Naive thymus-derived CD4-positive, alpha-beta T cell (primary cell): Measurements from ENCODE around the gene POU6F2. TPM values are rescaled to one million over a fixed set of nuclear protein-coding genes. Genes with fewer than 3 reads are reported as not detected.

Experiments used
- ATAC-seq: fragments of 150-1000 bp; cut with Tn5 transposase; 2 replicates; pipeline ENCODE4 v1.10.0; 2021; ENCODE audit warnings: mild to moderate bottlenecking, moderate library complexity
- CTCF ChIA-PET: fragments of 350-600 bp; sonication (Branson Sonifier 250); formaldehyde crosslinking; loops from one replicate; lab custom pipeline; 2021; ENCODE audit warnings: antibody characterized with exemption; lab: Charles Lee
- POLR2A ChIA-PET: fragments of 350-600 bp; sonication (Branson Sonifier 250); formaldehyde crosslinking; loops from one replicate; lab custom pipeline; 2021; ENCODE audit warnings: antibody characterized with exemption, inconsistent platforms; lab: Charles Lee
- DNase-seq, 9 donors: peaks; one replicate each; pipeline versions ENCODE4 v3.0.0 to v3.0.0-alpha.2; 2020 to 2022; ENCODE audit warnings: mixed read lengths in 1 of 9
- H3K27ac ChIP-seq: one replicate; pipeline ENCODE4 v1.7.0; 2013; ENCODE audit warnings: mild to moderate bottlenecking, low read depth, low read length, moderate library complexity
- H3K27me3 ChIP-seq, 2 donors: one replicate each; pipeline ENCODE4 v1.7.0; 2013; ENCODE audit warnings: low read length in 2 of 2, mild to moderate bottlenecking in 2 of 2, moderate library complexity in 2 of 2; ENCODE audit not compliant: control insufficient read depth in 2 of 2, insufficient read depth in 2 of 2
- H3K36me3 ChIP-seq, 3 experiments: 1 replicate in 2 of 3; 2 replicates in 1 of 3; pipeline ENCODE4 v1.7.0; 2013; ENCODE audit warnings: low read length in 3 of 3, mild to moderate bottlenecking in 3 of 3, moderate library complexity in 1 of 3; ENCODE audit not compliant: insufficient read depth in 3 of 3, control insufficient read depth in 2 of 3
- H3K4me1 ChIP-seq, 2 donors: one replicate each; pipeline ENCODE4 v1.7.0; 2013; ENCODE audit warnings: low read length in 2 of 2, mild to moderate bottlenecking in 2 of 2, moderate library complexity in 1 of 2; ENCODE audit not compliant: control insufficient read depth in 2 of 2, insufficient read depth in 2 of 2
- H3K4me3 ChIP-seq: 2 replicates; pipeline ENCODE4 v1.7.0; 2013; ENCODE audit warnings: mild to moderate bottlenecking, low read length
- H3K9me3 ChIP-seq, 3 experiments: 1 replicate in 2 of 3; 2 replicates in 1 of 3; pipeline ENCODE4 v1.7.0; 2013; ENCODE audit warnings: low read length in 3 of 3; ENCODE audit not compliant: control insufficient read depth in 2 of 3
- H3K27ac Mint-ChIP-seq, 9 donors: one replicate each; pipeline ENCODE4 v1.8.0; 2020 to 2022; ENCODE audit warnings: mixed read lengths in 9 of 9, mild to moderate bottlenecking in 8 of 9, moderate library complexity in 5 of 9, inconsistent platforms in 2 of 9
- H3K27me3 Mint-ChIP-seq, 5 donors: one replicate each; pipeline ENCODE4 v1.8.0; 2021 to 2022; ENCODE audit warnings: mixed read lengths in 5 of 5, mild to moderate bottlenecking in 1 of 5
- H3K36me3 Mint-ChIP-seq, 5 donors: one replicate each; pipeline ENCODE4 v1.8.0; 2020 to 2022; ENCODE audit warnings: mixed read lengths in 5 of 5, mild to moderate bottlenecking in 3 of 5, inconsistent platforms in 1 of 5
- H3K4me1 Mint-ChIP-seq, 7 donors: one replicate each; pipeline ENCODE4 v1.8.0; 2020 to 2022; ENCODE audit warnings: mixed read lengths in 7 of 7, mild to moderate bottlenecking in 3 of 7, inconsistent platforms in 1 of 7
- H3K4me3 Mint-ChIP-seq, 10 donors: one replicate each; pipeline ENCODE4 v1.8.0; 2020 to 2022; ENCODE audit warnings: mild to moderate bottlenecking in 10 of 10, mixed read lengths in 10 of 10, moderate library complexity in 6 of 10, inconsistent platforms in 2 of 10
- H3K9me3 Mint-ChIP-seq, 11 donors: one replicate each; pipeline ENCODE4 v1.8.0; 2020 to 2022; ENCODE audit warnings: mixed read lengths in 11 of 11, mild to moderate bottlenecking in 4 of 11, inconsistent platforms in 1 of 11, moderate library complexity in 1 of 11
- intact Hi-C, 2 donors: fragments of 100-400 bp; cut with micrococcal nuclease; formaldehyde crosslinking; loops; one replicate each; pipeline ENCODE4 v1.15.1; 2023
- polyA plus RNA-seq, 2 donors: library from polyadenylated mRNA; unstranded; fragments of 300-500 nt; fragmentation: Illumina TruSeq; gene quantifications; one replicate each; pipeline ENCODE4 v1.2.3, GENCODE V29; 2021
- total RNA-seq, 6 experiments: library from RNA in 5 of 6; stranded (reverse) in 5 of 6; gene quantifications; 1 replicate in 5 of 6; 2 replicates in 1 of 6; pipeline ENCODE4 v1.2.3 and lab custom pipeline; 2021 to 2026

Gene POU6F2
- total and polyA plus RNA-seq, 7 experiments from 2014 or later: 0.24 TPM; not detected in 6

GRCh38 chr7:39051707-39052106 lies 74.0 kb downstream of the POU6F2 start:
- POLR2A ChIA-PET: no interaction called here
- peaks cover 0 to 22% (median 5%) of the 10 kb centered on the region in 11 donors for H3K9me3 Mint-ChIP-seq
- Histone ChIP-seq H3K27ac (no peak overlapping the region), H3K4me1 (no peaks in the 10 kb centered on the region), H3K27me3 (no peaks in the 10 kb centered on the region), H3K4me3 (no peak overlapping the region), H3K9me3 (no peaks in the 10 kb centered on the region), H3K36me3 (no peaks in the 10 kb centered on the region)
- no peaks in the 10 kb centered on the region for H3K36me3 Mint-ChIP-seq
- no peak overlapping the region for H3K4me3 Mint-ChIP-seq
- peaks cover 2 to 25% (median 11%) of the 10 kb centered on the region in 5 donors for H3K27me3 Mint-ChIP-seq
- CTCF ChIA-PET: no interaction called here
- ATAC-seq: no peak
- no peaks in the 10 kb centered on the region for H3K4me1 Mint-ChIP-seq
- no peak overlapping the region for H3K27ac Mint-ChIP-seq
- no peak for DNase-seq
- intact Hi-C loops: no loop called here

DNA sequence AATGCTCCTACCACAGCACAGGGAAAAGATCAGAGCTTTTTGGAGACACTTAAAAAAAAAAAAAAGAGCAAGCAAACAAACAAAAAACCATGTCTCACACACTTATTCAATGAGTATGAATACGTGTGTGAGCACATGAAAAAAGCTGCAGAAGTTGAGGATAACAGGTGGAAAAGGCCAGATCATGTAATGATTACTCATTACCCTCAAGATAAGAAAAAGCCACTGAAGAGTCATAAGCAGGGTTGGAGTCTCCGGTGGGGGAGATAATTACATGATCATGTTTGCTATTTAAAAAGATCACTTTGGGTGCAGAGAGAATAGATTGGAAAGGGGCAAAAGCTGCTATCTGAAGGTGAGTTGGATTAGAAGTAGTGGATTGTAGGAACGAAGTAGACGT lies 77.0 kb downstream of the POU6F2 start:
- Mint-ChIP-seq H3K9me3 (peaks cover 0 to 36% (median 7%) of the 10 kb centered on the region in 11 donors), H3K36me3 (no peaks in the 10 kb centered on the region), H3K4me3 (no peak overlapping the region), H3K27me3 (peaks cover 0 to 33% (median 13%) of the 10 kb centered on the region in 5 donors), H3K4me1 (no peaks in the 10 kb centered on the region), H3K27ac (no peak overlapping the region)
- POLR2A ChIA-PET: no interaction called here
- CTCF ChIA-PET: no interaction called here
- intact Hi-C loops: no loop called here
- no peaks in the 10 kb centered on the region for H3K9me3 ChIP-seq
- H3K4me3 ChIP-seq: no peak overlapping the region
- no peak overlapping the region for H3K27ac ChIP-seq
- ATAC-seq (no peak), DNase-seq (no peak)
- no peaks in the 10 kb centered on the region for H3K4me1 ChIP-seq
- no peaks in the 10 kb centered on the region for H3K27me3 ChIP-seq
- H3K36me3 ChIP-seq: no peaks in the 10 kb centered on the region

DNA sequence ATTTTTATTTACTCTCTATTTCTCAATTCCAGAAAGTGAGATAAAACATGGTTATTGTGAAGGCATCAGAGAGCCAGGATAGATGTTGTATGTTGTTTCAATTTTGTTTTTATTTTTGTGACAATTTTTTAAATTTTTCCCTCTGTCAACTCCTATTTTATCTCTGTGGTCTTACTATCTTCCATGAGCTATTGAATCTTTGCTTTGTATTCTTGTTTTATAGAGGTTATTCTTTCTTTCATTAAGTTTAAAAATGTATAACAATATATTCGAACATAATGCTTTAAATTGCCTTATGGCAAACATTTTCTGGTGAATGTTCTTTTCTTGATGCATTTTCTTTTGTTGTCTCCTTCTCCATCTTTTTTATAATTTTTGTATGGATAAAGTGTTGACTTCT lies 78.4 kb downstream of the POU6F2 start:
- H3K4me3 Mint-ChIP-seq: no peak overlapping the region
- H3K36me3 ChIP-seq: no peaks in the 10 kb centered on the region
- H3K27ac Mint-ChIP-seq: no peak overlapping the region
- ChIA-PET CTCF (no interaction called here), POLR2A (no interaction called here)
- H3K27ac ChIP-seq: no peak overlapping the region
- no peaks in the 10 kb centered on the region for H3K4me1 ChIP-seq
- no peaks in the 10 kb centered on the region for H3K27me3 ChIP-seq
- no peaks in the 10 kb centered on the region for H3K4me1 Mint-ChIP-seq
- peaks cover 0 to 36% (median 7%) of the 10 kb centered on the region in 11 donors for H3K9me3 Mint-ChIP-seq
- no peak for ATAC-seq
- H3K36me3 Mint-ChIP-seq: no peaks in the 10 kb centered on the region
- no peaks in the 10 kb centered on the region for H3K9me3 ChIP-seq
- H3K4me3 ChIP-seq: no peak overlapping the region
- intact Hi-C loops: no loop called here
- peaks cover 0 to 29% (median 13%) of the 10 kb centered on the region in 5 donors for H3K27me3 Mint-ChIP-seq
- DNase-seq: no peak

- CTCF ChIA-PET: no interaction called here
- POLR2A ChIA-PET: no interaction called here
- DNase-seq: no peak
- Mint-ChIP-seq H3K4me3 (no peak overlapping the region), H3K36me3 (peaks cover 0 to 5% (median 0%) of the 10 kb centered on the region in 5 donors), H3K27me3 (peaks cover 0 to 16% (median 8%) of the 10 kb centered on the region in 5 donors), H3K4me1 (no peaks in the 10 kb centered on the region), H3K9me3 (peaks cover 0 to 7% (median 0%) of the 10 kb centered on the region in 11 donors), H3K27ac (no peak overlapping the region)
- Histone ChIP-seq H3K9me3 (no peaks in the 10 kb centered on the region), H3K36me3 (no peaks in the 10 kb centered on the region), H3K4me1 (no peaks in the 10 kb centered on the region), H3K27me3 (no peaks in the 10 kb centered on the region), H3K27ac (no peak overlapping the region), H3K4me3 (no peak overlapping the region)
- intact Hi-C loops: no loop called here
- no peak for ATAC-seq
These were observed 85.1 kb downstream of the POU6F2 start for GRCh38 chr7:39062811-39063210.

DNA sequence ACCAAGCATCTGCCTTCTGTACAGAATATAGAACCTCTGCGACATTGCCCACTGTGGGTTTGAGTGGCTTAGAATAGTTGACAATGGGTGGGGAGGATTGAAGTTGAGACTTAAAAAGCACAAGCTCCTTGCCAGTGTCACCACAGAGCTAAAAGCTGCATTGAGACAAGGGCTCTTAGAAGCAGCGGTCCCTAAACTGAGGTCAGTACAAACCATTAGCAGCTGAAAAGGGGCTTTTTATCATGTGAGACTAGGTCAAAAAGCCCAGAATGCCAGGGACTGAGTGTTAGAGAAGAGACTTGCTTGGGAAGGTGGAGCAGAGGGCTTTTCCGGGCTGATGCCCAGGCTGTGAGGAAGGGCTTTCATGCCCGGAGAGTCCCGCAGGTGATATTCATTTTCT lies 91.3 kb downstream of the POU6F2 start:
- POLR2A ChIA-PET: no interaction called here
- CTCF ChIA-PET: no interaction called here
- Histone ChIP-seq H3K36me3 (no peaks in the 10 kb centered on the region), H3K4me3 (no peak overlapping the region), H3K4me1 (no peaks in the 10 kb centered on the region), H3K27ac (no peak overlapping the region), H3K9me3 (no peaks in the 10 kb centered on the region), H3K27me3 (no peaks in the 10 kb centered on the region)
- no peak overlapping the region for H3K27ac Mint-ChIP-seq
- DNase-seq: no peak
- H3K4me3 Mint-ChIP-seq: no peak overlapping the region
- H3K9me3 Mint-ChIP-seq: no peaks in the 10 kb centered on the region
- intact Hi-C loops: no loop called here
- H3K27me3 Mint-ChIP-seq: peaks cover 0 to 5% (median 0%) of the 10 kb centered on the region in 5 donors
- no peaks in the 10 kb centered on the region for H3K4me1 Mint-ChIP-seq
- no peaks in the 10 kb centered on the region for H3K36me3 Mint-ChIP-seq
- no peak for ATAC-seq

DNA sequence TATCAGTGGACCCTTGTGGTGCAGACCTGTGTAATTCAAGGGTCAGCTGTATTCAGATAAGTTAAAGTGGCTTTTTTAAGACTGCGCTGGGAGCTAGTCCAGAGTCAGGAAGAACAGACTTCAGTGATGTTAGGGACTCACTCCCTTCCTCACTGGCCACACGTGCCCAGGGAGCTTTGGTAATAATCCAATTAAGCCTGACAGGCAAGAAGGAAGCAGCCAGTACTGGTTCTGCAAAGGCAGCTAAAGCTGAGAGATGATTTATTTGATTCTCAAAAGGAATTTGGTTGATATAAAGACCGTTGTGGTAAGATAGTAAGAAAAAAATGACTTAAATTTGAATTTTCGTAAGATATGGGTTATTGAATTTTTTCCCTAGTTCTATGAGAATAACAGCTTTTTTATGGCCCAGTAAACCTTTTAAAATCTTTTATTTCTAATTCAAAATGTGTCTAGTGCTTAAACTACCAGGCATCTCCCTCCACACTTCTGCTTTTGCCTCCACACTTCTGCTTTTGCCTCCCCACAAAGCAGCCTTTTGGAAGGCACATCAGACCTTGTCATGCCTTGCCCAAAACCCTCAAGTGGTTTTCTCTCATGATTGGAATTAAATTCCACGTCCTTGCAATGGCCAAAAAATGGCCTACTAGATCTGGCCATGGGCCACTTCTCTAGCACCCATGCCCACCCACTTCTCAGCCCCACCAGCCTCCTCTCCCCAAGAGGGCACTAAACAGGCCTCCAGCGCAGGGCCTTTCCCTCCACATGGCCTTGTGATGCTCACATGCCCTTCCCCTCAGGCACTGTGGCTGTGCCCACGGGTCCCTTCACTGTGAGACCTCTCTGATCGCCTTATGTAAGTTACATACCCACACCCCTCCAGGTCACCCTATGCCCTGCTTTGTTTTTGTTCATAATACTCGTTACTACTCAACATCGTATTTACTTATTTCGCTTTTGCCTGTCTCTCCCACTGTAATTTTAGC lies 92.5 kb downstream of the POU6F2 start:
- DNase-seq (no peak), ATAC-seq (peak; percentile 56)
- intact Hi-C loops: no loop called here
- Histone ChIP-seq H3K4me3 (no peak overlapping the region), H3K27me3 (no peaks in the 10 kb centered on the region), H3K27ac (no peak overlapping the region), H3K9me3 (no peaks in the 10 kb centered on the region), H3K36me3 (no peaks in the 10 kb centered on the region), H3K4me1 (no peaks in the 10 kb centered on the region)
- POLR2A ChIA-PET: no interaction called here
- peaks cover 0 to 6% (median 0%) of the 10 kb centered on the region in 5 donors for H3K27me3 Mint-ChIP-seq
- no peaks in the 10 kb centered on the region for H3K4me1 Mint-ChIP-seq
- H3K9me3 Mint-ChIP-seq: no peaks in the 10 kb centered on the region
- H3K27ac Mint-ChIP-seq: no peak overlapping the region
- H3K36me3 Mint-ChIP-seq: no peaks in the 10 kb centered on the region
- CTCF ChIA-PET: no interaction called here
- H3K4me3 Mint-ChIP-seq: no peak overlapping the region

DNA sequence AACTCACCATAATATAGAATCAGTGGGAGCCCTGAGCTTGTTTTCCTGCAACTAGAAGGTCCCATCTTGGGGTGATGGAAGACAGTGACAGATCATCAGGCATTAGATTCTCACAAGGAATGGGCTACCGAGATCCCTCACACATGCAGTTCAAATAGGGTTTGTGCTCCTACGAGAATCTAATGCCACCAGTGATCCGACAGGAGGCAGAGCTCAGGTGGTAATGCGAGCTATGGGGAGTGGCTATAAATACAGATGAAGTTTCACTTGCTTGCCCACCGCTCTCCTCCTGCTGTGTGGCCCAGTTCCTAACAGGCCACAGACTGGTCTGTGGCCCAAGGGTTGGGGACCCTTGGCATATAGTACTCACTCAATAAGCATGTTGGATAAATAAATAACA lies 93.4 kb downstream of the POU6F2 start:
- Histone ChIP-seq H3K4me1 (no peaks in the 10 kb centered on the region), H3K27ac (no peak overlapping the region), H3K9me3 (no peaks in the 10 kb centered on the region), H3K36me3 (no peaks in the 10 kb centered on the region), H3K27me3 (no peaks in the 10 kb centered on the region), H3K4me3 (no peak overlapping the region)
- no peak for DNase-seq
- no peak for ATAC-seq
- Mint-ChIP-seq H3K27me3 (peaks cover 0 to 6% (median 0%) of the 10 kb centered on the region in 5 donors), H3K36me3 (no peaks in the 10 kb centered on the region), H3K4me1 (no peaks in the 10 kb centered on the region), H3K9me3 (no peaks in the 10 kb centered on the region), H3K27ac (no peak overlapping the region), H3K4me3 (no peak overlapping the region)
- ChIA-PET CTCF (no interaction called here), POLR2A (no interaction called here)
- intact Hi-C loops: no loop called here
